HCT116 (cell line): ENCODE measurements around the gene METTL15. TPM values are rescaled to one million over a fixed set of nuclear protein-coding genes. Genes with fewer than 3 reads are reported as not detected.

Experiments used
- ATAC-seq: fragments of 200-7000 bp; cut with Tn5 transposase; 2 replicates; pipeline ENCODE4 v1.9.1; 2020; ENCODE audit warnings: mild to moderate bottlenecking, moderate library complexity
- BruUV-seq: library from RNA; stranded (reverse); fragments of 400-500 nt; replicated peaks from 2 replicates; lab custom pipeline; 2021; lab: Mats Ljungman, UMichigan
- CTCF ChIA-PET: fragments of 300-600 bp; sonication (Branson Sonifier 250); formaldehyde crosslinking; loops from one replicate; lab custom pipeline; 2021; ENCODE audit warnings: antibody characterized with exemption; lab: Charles Lee
- POLR2A ChIA-PET: fragments of 300-600, 350-600 bp; sonication (Branson Sonifier 250); formaldehyde crosslinking; loops from one replicate; lab custom pipeline; 2021; ENCODE audit warnings: antibody characterized with exemption; lab: Charles Lee
- RAD21 ChIA-PET, 2 experiments: fragments of 300-600 bp; sonication (Branson Sonifier 250); formaldehyde crosslinking; loops; one replicate each; lab custom pipeline; 2023; ENCODE audit warnings: low total read pairs in 2 of 2; ENCODE audit not compliant: uncharacterized antibody in 2 of 2, unreplicated experiment in 2 of 2, low non-redundant PET in 1 of 2; lab: Charles Lee
- DNase-seq: peaks from one replicate; pipeline ENCODE4 v3.0.0-alpha.2; 2010; ENCODE audit warnings: low read depth, low spot score
- H2AFZ ChIP-seq: fragments of 200-600 bp; shearing (Covaris generic), sonication (generic); 2 replicates; pipeline ENCODE4 v1.6.1; 2017; ENCODE audit warnings: low read depth, mixed run types, mixed read lengths, antibody characterized with exemption, low read length; ENCODE audit not compliant: poor library complexity, severe bottlenecking
- H3K27ac ChIP-seq: 2 replicates; pipeline ENCODE4 v1.5.1; 2012; ENCODE audit warnings: low read depth, low read length
- H3K27me3 ChIP-seq: fragments of 200-600 bp; sonication (generic); 2 replicates; pipeline ENCODE4 v1.6.1; 2016; ENCODE audit warnings: mixed run types, low read length, mixed read lengths; ENCODE audit not compliant: insufficient read depth
- H3K36me3 ChIP-seq, 2 experiments: fragments of 200-500 bp in 1 of 2; fragments of 200-600 bp in 1 of 2; sonication (Bioruptor generic) in 1 of 2; sonication (generic) in 1 of 2; 2 replicates each; pipeline versions ENCODE4 v1.5.1 to v1.6.1; 2014 to 2016; ENCODE audit warnings: low read length in 2 of 2, inconsistent platforms in 1 of 2, mixed read lengths in 1 of 2, mixed run types in 1 of 2; ENCODE audit not compliant: insufficient read depth in 2 of 2, control insufficient read depth in 1 of 2
- H3K4me1 ChIP-seq, 2 experiments: fragments of 200-600 bp in 1 of 2; sonication (generic) in 1 of 2; 2 replicates each; pipeline versions ENCODE4 v1.5.1 to v1.6.1; 2012 to 2017; ENCODE audit warnings: low read length in 2 of 2, inconsistent platforms in 1 of 2, mild to moderate bottlenecking in 1 of 2, mixed read lengths in 1 of 2, mixed run types in 1 of 2, moderate library complexity in 1 of 2; ENCODE audit not compliant: insufficient read depth in 2 of 2, control insufficient read depth in 1 of 2
- H3K4me2 ChIP-seq: fragments of 200-600 bp; sonication (generic); 2 replicates; pipeline ENCODE4 v1.6.1; 2017; ENCODE audit warnings: mixed run types, low read length, mixed read lengths
- H3K4me3 ChIP-seq, 2 experiments: fragments of 200-600 bp in 1 of 2; sonication (generic) in 1 of 2; replicated peaks in 1 of 2; 2 replicates each; pipeline ENCODE4 v1.5.1; 2011 to 2016; ENCODE audit warnings: low read length in 2 of 2, control low read depth in 1 of 2, low read depth in 1 of 2, mild to moderate bottlenecking in 1 of 2, mixed read lengths in 1 of 2, mixed run types in 1 of 2
- H3K79me2 ChIP-seq: fragments of 200-600 bp; sonication (generic); 2 replicates; pipeline ENCODE4 v1.6.1; 2017; ENCODE audit warnings: mild to moderate bottlenecking, mixed run types, low read length, moderate library complexity, mixed read lengths; ENCODE audit not compliant: insufficient read depth
- H3K9ac ChIP-seq: fragments of 200-600 bp; sonication (generic); 2 replicates; pipeline ENCODE4 v1.6.1; 2016; ENCODE audit warnings: low read length, mixed read lengths
- H3K9me2 ChIP-seq: fragments of 200-600 bp; sonication (generic), shearing (Covaris generic); 2 replicates; pipeline ENCODE4 v1.6.1; 2017; ENCODE audit warnings: mixed run types, mild to moderate bottlenecking, moderate library complexity; ENCODE audit not compliant: insufficient read depth
- H3K9me3 ChIP-seq, 2 experiments: fragments of 200-500 bp in 1 of 2; fragments of 200-600 bp in 1 of 2; sonication (Bioruptor generic) in 1 of 2; sonication (generic) in 1 of 2; 2 replicates each; pipeline ENCODE4 v1.6.1; 2014 to 2017; ENCODE audit warnings: low read length in 2 of 2, mixed read lengths in 2 of 2, inconsistent platforms in 1 of 2, low read depth in 1 of 2, mild to moderate bottlenecking in 1 of 2, mixed run types in 1 of 2, moderate library complexity in 1 of 2; ENCODE audit not compliant: control insufficient read depth in 1 of 2, insufficient read depth in 1 of 2
- H4K20me1 ChIP-seq: fragments of 200-600 bp; sonication (generic), shearing (Covaris generic); 2 replicates; pipeline ENCODE4 v1.6.1; 2017; ENCODE audit warnings: mixed run types, mild to moderate bottlenecking, moderate library complexity; ENCODE audit not compliant: insufficient read depth
- ATF3 ChIP-seq: IDR thresholded peaks from 2 replicates; pipeline ENCODE4 v1.6.1; 2012
- CBX3 ChIP-seq: IDR thresholded peaks from 2 replicates; pipeline ENCODE4 v1.6.1; 2012; ENCODE audit warnings: low read depth
- CEBPB ChIP-seq: IDR thresholded peaks from 2 replicates; pipeline ENCODE4 v1.6.1; 2012; ENCODE audit warnings: low read depth
- CTCF ChIP-seq, 3 experiments: fragments of 200-600 bp in 1 of 3; sonication (generic) in 1 of 3; IDR thresholded peaks in 2 of 3; conservative IDR thresholded peaks in 1 of 3; 2 replicates each; pipeline ENCODE4 v1.5.1; 2012 to 2017; ENCODE audit warnings: low read depth in 2 of 3, low read length in 2 of 3, antibody characterized with exemption in 1 of 3, borderline replicate concordance in 1 of 3, control low read depth in 1 of 3, mild to moderate bottlenecking in 1 of 3, mixed read lengths in 1 of 3, mixed run types in 1 of 3, moderate library complexity in 1 of 3; ENCODE audit not compliant: insufficient read depth in 1 of 3
- ELF1 ChIP-seq: IDR thresholded peaks from 2 replicates; pipeline ENCODE4 v1.6.1; 2012; ENCODE audit warnings: low read depth, borderline replicate concordance
- EZH2 ChIP-seq: fragments of 200-600 bp; sonication (generic); IDR thresholded peaks from 2 replicates; pipeline ENCODE4 v1.6.1; 2017; ENCODE audit warnings: antibody characterized with exemption, mixed run types
- EZH2phosphoT487 ChIP-seq: fragments of 200-600 bp; IDR thresholded peaks from 2 replicates; pipeline ENCODE4 v1.6.1; 2018; ENCODE audit warnings: antibody characterized with exemption, borderline replicate concordance
- FOSL1 ChIP-seq: IDR thresholded peaks from 2 replicates; pipeline ENCODE4 v1.6.1; 2012; ENCODE audit warnings: low read depth
- MAX ChIP-seq: IDR thresholded peaks from 2 replicates; pipeline ENCODE4 v1.6.1; 2012
- POLR2A ChIP-seq: IDR thresholded peaks from 2 replicates; pipeline ENCODE4 v1.7.0; 2011; ENCODE audit warnings: borderline replicate concordance; ENCODE audit not compliant: insufficient read depth, insufficient read length; ENCODE audit errors: extremely low read depth
- SRF ChIP-seq: IDR thresholded peaks from 2 replicates; pipeline ENCODE4 v1.6.1; 2012; ENCODE audit warnings: low read depth
- ZBTB33 ChIP-seq: IDR thresholded peaks from 2 replicates; pipeline ENCODE4 v1.6.1; 2011; ENCODE audit warnings: mild to moderate bottlenecking, low read length, moderate library complexity; ENCODE audit not compliant: insufficient replicate concordance; ENCODE audit errors: extremely low read depth
- ZFX ChIP-seq: fragments of 450-650 bp; IDR thresholded peaks from 2 replicates; pipeline ENCODE4 v1.6.1; 2017
- ZNF274 ChIP-seq: fragments of 200-500 bp; sonication (Bioruptor generic); IDR thresholded peaks from 2 replicates; pipeline ENCODE4 v1.6.1; 2014; ENCODE audit warnings: mild to moderate bottlenecking, low read depth, low read length, inconsistent platforms
- intact Hi-C: fragments of 100-400 bp; cut with micrococcal nuclease; formaldehyde crosslinking; loops from 2 replicates; pipeline ENCODE4 v1.10.0; 2022
- total RNA-seq: library from RNA; stranded (reverse); gene quantifications from one replicate; pipeline ENCODE4 v1.2.1, GENCODE V29; 2021; ENCODE audit not compliant: unreplicated experiment

METTL15 gene
- total RNA-seq, 1 experiment from 2014 or later, result 25.3 TPM

- H4K20me1 ChIP-seq, result no peaks in the 10 kb centered on the region
- H3K9me2 ChIP-seq, result no peaks in the 10 kb centered on the region
- H3K9me3 ChIP-seq, result peaks cover 6 to 11% of the 10 kb centered on the region in 2 experiments; a peak in 3 of 4 replicates
- ChIA-PET POLR2A (no interaction called here), CTCF (no interaction called here), RAD21 (no interaction called here)
- DNase-seq (no peak), ATAC-seq (0 out of 2 replicates have a peak, but pooled peaks have one; percentile 45)
- H3K36me3 ChIP-seq, result peaks cover 0 to 52% of the 10 kb centered on the region in 2 experiments; a peak in 2 of 4 replicates
- H3K4me1 ChIP-seq, result peaks cover 20 to 44% of the 10 kb centered on the region in 2 experiments
- no peak overlapping the region for H2AFZ ChIP-seq
- BruUV-seq, result no TSS peak
- H3K4me2 ChIP-seq, result no peak overlapping the region
- H3K79me2 ChIP-seq, result no peaks in the 10 kb centered on the region
- TF ChIP-seq POLR2A (no peak), ZBTB33 (no peak), SRF (no peak), CEBPB (no peak), MAX (no peak), EZH2 (no peak), ATF3 (no peak), EZH2phosphoT487 (no peak), CBX3 (no peak), ZFX (no peak), CTCF (IDR thresholded peaks at IDR 0.05 in 2 of 3, conservative IDR thresholded peaks at IDR 0.05 in 1 of 3; ENCODE audit: borderline replicate concordance in 1 of 3, insufficient read depth in 1 of 3, low read depth in 2 of 3, low read length in 2 of 3) (no peak), FOSL1 (no peak), ELF1 (no peak), ZNF274 (no peak)
- H3K9ac ChIP-seq, result no peak overlapping the region
- intact Hi-C loops, result loop anchor here (10.0 kb wide), 1 partner anchor 215 kb away; no protein-coding TSS in a partner anchor
- no peak overlapping the region for H3K4me3 ChIP-seq
- H3K27me3 ChIP-seq, result no peaks in the 10 kb centered on the region
- H3K27ac ChIP-seq, result peak overlapping the region; percentile 45
Observed at GRCh38 chr11:28139841-28140415, 31.7 kb downstream of the METTL15 start.
